Measurements from ENCODE around the gene SLC39A13.

The SLC39A13 gene

GRCh38 chr11:47407746-47408590 is at the start of gene SLC39A13:
Gene SLC39A13, plus strand, starts transcription at chr11:47408590. Its CDS starts 1,505 bp downstream, at chr11:47410095.
- DNase-seq, result peak; percentile 4

DNA sequence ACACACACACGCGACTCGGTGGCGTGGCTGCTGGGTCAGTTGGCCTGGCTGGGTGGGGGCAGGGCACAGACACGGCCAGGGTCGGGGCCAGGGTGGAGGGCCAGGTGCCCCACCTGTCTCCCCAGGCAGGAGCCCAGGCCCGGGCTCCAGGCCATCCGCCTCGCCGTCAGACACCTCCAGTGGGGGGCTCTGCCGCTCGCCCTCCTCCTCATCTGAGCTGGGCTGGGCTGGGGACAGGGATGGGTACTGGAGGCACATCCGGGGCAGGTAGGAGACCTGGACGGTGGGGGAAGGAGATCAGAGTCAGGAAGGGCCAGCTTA is 49.7 kb upstream of the SLC39A13 start:
- DNase-seq, result no peak

- no peak for DNase-seq
Observed at GRCh38 chr11:47359162-47359561, 49.2 kb upstream of the SLC39A13 start.

DNA sequence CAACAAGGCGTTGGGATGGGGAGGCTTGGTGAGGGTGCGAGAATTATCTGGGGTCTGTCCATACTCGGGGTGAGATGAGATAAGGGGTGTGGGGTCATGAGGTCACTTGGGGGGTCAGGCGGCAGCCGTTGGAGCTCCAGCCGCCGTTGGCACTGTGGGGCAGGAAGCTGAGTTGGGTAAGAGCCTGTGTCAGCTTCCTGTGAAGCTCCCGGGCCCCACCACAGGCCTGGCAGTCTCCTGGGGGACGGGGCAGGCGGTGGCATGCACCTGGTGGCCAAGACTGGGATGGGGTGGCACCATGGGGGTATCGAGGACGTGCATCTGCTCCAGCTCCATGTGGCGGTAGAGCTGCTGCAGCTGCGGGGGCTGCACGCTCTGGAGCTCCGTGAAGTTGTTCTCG is 48.8 kb upstream of the SLC39A13 start:
- no peak for DNase-seq

DNA sequence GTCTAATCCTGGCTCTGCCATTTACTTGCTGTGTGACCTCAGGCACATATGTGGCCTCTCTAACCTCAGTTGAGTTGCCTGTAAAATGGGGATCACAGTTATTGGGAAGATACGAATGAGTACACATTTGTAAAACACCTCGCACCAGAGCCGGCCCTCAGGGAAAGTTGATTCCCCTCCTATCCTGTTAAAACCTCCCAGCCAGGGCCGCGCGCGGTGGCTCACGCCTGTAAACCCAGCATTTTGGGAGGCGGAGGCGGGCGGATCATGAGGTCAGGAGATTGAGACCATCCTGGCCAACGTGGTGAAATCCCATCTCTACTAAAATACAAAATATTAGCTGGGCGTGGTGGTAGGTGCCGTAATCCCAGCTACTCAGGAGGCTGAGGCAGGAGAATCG is 48.0 kb upstream of the SLC39A13 start:
- no peak for DNase-seq

- DNase-seq, result no peak
Observed at GRCh38 chr11:47361419-47361818, 47.0 kb upstream of the SLC39A13 start.

DNA sequence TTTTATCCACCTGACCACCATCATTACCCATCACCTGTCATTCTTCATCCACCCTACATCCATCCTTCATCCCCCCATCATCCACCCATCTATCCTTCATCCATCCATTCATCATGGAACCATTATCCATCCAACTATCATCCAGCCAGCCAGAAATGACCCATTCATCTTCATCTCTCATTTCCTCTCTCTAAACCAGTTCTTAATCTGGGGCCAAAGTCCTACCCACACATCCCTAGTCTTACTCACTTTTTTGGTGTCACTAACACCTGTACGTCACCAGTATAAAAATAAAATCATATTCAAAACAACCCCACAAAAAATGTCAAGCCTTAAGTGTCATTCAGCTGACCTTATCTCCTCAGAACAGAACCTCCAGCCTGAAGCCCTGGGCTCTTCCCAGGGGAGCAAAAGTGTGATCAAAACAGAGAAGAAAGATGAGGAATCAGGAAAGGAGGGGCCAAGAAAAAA is 42.3 kb upstream of the SLC39A13 start:
- DNase-seq, result no peak

- DNase-seq, result no peak
Observed at GRCh38 chr11:47369676-47370075, 38.7 kb upstream of the SLC39A13 start.

DNA sequence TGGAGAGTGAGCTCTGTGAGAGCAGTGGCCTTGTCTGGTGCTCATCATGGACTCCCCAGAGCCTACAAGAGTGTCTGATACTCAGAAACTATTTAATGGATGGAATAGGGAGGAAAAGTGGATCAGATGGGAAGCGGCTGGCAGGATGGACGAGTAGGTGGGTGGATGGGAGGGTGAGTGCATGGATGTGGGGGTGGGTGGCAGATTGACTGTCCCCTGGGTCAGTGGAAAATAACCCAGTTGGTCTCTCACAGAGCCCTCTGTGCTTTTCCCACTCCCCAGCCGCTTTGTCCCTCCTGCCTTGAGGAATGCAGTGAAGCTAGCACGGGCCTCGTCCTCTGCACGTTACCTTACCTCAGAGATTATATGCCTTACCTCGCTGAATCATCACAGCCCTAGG is 36.0 kb upstream of the SLC39A13 start:
- no peak for DNase-seq

GRCh38 chr11:47373876-47374719 is 34.3 kb upstream of the SLC39A13 start:
- no peak for DNase-seq

GRCh38 chr11:47374720-47375019 is 33.7 kb upstream of the SLC39A13 start:
- DNase-seq, result no peak

GRCh38 chr11:47375020-47375419 is 33.4 kb upstream of the SLC39A13 start:
- no peak for DNase-seq

DNA sequence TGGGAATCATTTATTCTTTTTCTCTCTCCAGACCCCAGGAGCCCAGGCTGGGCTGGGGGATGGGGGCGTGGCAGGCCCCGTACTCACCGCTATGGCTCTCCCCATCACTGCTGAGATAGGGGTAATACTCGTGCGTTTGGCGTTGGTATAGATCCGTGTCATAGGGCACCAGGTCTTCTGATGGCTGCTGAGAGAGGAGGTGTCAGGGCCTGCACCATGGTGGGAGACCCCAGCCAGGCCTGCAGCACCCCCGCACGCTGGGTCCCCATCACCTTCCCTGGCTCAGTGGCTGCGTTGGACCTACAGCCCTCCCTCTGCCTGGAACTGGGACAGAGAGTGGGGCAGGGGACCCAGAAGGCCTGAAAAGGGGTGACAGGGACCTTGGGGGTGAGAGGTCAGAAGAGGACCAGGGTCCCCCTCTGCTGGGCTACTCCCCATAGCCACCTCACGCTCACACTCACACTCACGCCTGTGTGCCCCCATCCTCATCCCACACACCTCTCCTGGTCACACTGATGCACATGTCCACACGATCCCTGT is 32.8 kb upstream of the SLC39A13 start:
- no peak for DNase-seq

GRCh38 chr11:47376107-47376524 is 32.3 kb upstream of the SLC39A13 start:
- no peak for DNase-seq

DNA sequence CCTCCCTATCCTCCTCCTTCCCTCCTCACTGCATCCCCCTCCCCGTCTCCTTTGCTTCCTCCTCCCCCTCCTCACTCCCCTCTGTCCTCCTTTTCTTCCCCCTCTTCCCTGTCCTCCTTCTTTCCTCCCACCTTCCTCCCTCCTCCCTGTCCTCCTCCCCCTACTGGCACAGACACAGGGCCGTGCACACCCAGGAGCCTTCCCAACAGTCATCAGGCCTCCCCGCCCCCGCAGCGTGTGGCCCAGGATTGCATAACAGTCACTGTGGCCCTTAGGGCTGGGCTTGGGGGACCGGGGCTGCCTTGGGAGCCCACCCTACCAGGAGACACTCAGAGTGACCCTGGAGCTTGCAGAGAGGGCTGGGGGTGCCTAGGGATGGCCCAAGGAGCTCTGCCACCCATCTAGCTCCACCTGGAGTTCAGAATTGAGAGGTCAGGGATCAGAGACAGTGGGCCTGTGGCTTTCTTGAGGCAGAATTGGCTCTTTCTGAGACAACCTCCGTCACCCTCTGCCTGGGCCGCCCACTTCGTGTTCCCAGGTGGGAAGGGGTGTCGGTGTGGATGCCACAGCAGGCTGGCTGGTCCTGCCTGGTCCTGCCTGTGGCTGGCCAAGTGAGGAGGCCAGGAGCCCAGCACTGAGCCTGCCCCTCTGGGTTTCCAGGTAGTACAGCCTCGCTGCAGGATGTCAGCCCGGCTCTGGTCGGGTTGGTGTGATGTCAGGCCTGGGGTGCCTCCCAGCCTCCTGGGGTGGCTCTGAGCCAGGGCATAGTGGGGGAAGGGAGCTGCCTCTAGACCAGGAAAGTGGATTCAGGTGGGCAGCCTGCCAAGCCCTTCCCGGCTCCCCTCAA is 31.6 kb upstream of the SLC39A13 start:
- DNase-seq, result no peak

GRCh38 chr11:47377571-47378009 is 30.8 kb upstream of the SLC39A13 start:
- DNase-seq, result no peak

DNA sequence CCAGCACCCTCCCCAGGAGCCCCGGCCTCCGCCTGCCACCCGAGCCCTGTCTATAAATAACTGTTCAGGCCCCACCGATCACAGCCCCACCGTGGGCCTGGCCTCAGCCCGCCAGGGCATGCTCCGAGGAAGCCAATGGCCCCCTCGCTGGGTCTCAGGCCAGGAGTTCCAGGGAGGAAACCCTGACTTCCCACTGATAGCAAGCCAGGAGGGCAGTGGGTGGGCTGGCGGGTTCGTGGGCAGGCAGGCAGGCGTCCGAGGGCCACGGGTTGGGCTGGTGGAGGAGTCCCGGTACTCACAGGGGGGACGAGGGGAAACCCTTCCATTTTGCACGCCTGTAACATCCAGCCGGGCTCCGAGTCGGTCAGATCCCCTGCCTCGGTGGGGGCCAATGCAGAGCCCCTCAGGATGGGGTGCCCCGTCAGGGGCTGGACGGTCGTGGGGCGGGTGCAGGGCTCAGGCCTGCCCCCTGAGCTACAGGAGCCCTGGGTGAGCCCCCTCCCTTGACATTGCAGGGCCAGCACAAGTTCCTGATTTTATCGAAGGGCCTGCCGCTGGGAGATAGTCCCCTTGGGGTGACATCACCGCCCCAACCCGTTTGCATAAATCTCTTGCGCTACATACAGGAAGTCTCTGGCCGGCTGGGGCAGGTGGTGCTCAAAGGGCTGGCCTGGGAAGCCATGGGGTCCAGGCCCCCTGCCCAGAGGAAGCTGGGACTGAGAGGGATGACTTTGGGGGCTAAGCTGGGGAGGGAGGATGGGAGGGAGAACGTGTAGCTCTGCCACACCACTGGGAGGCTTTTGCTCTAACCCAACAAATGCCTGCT is 30.2 kb upstream of the SLC39A13 start, which contains the start of gene SPI1:
Gene SPI1, minus strand, starts transcription at position 538 of the 826 bp plus-strand sequence. Its CDS starts 194 bp downstream, at position 344.
- DNase-seq, result no peak

GRCh38 chr11:47378836-47379170 is 29.6 kb upstream of the SLC39A13 start:
- DNase-seq, result no peak

GRCh38 chr11:47379317-47379716 is 29.1 kb upstream of the SLC39A13 start:
- no peak for DNase-seq

- no peak for DNase-seq
Observed at GRCh38 chr11:47380078-47380477, 28.3 kb upstream of the SLC39A13 start.

- DNase-seq, result no peak
Observed at GRCh38 chr11:47383071-47383470, 25.3 kb upstream of the SLC39A13 start.

DNA sequence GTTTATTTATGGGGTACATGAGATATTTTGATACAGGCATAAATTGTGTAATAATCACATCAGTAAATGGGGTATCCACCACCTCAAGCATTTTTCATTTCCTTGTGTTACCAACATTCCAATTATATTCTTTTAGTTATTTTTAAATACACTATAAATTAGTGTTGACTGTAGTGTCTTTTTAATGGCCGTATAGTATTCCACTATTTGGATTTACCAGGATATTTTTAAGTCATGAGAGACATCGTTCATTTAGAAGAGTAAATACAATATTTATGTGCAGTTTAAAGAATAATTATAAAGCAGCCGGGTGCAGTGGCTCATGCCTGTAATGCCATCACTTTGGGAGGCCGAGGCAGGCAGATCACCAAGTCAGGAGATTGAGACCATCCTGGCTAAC is 23.9 kb upstream of the SLC39A13 start:
- no peak for DNase-seq

All from NCI-H524 treated with DMSO at 0.1 percent for 48 hours (cell line).